HepG2 (cell line): ENCODE results near the gene GATAD2B. TPM values are rescaled to one million over a fixed set of nuclear protein-coding genes. Genes with fewer than 3 reads are reported as not detected.

Experiments
- ATAC-seq: fragments of 200-7000 bp; cut with Tn5 transposase; 3 replicates; pipeline ENCODE4 v1.9.1; 2020; ENCODE audit warnings: mild to moderate bottlenecking, moderate library complexity
- BruUV-seq: library from RNA; stranded (reverse); fragments of 400-500 nt; replicated peaks from 2 replicates; lab custom pipeline; 2021; lab: Mats Ljungman, UMichigan
- CTCF ChIA-PET: fragments of 300-600 bp; formaldehyde crosslinking; extraction: SDS; loops from one replicate; lab custom pipeline; 2021; ENCODE audit warnings: low total read pairs, inconsistent platforms, low intra/inter-chr PET ratio; lab: Yijun Ruan, JAX
- POLR2A ChIA-PET: fragments of 350-600 bp; sonication (Branson Sonifier 250); formaldehyde crosslinking; loops from one replicate; lab custom pipeline; 2020; ENCODE audit warnings: antibody characterized with exemption, inconsistent platforms; lab: Yijun Ruan, JAX
- DNase-seq: peaks from one replicate; pipeline ENCODE4 v3.0.0-alpha.2; 2015; ENCODE audit warnings: low spot score
- FAIRE-seq: peaks from 3 replicates; lab custom pipeline; 2011; peaks lifted over from hg19 to GRCh38; lab: Jason Lieb, UNC
- H2AFZ ChIP-seq: one replicate; pipeline ENCODE4 v1.6.1; 2011; ENCODE audit warnings: low read length, inconsistent platforms
- H3K27ac ChIP-seq: fragments of 300-600 bp; 3 replicates; pipeline ENCODE4 v1.8.0; 2011; ENCODE audit warnings: mixed run types, mild to moderate bottlenecking, mixed read lengths, low read length, inconsistent platforms; ENCODE audit not compliant: insufficient read depth; ENCODE audit errors: extremely low read length
- H3K27me3 ChIP-seq, 2 experiments: fragments of 200-600 bp in 1 of 2; 2 replicates in 1 of 2; 3 replicates in 1 of 2; pipeline versions ENCODE4 v1.6.0 to v1.8.0; 2011; ENCODE audit warnings: low read length in 2 of 2, mild to moderate bottlenecking in 2 of 2, moderate library complexity in 2 of 2, inconsistent platforms in 1 of 2; ENCODE audit not compliant: insufficient read depth in 2 of 2, control insufficient read depth in 1 of 2
- H3K36me3 ChIP-seq, 2 experiments: fragments of 200-600 bp in 1 of 2; replicated peaks in 1 of 2; 2 replicates in 1 of 2; 3 replicates in 1 of 2; pipeline versions ENCODE4 v1.5.1 to v1.8.0; 2011; ENCODE audit warnings: low read length in 2 of 2, inconsistent platforms in 1 of 2; ENCODE audit not compliant: insufficient read depth in 2 of 2, control insufficient read depth in 1 of 2
- H3K4me1 ChIP-seq: 2 replicates; pipeline ENCODE4 v1.5.1; 2012; ENCODE audit warnings: low read length, inconsistent platforms; ENCODE audit not compliant: insufficient read depth
- H3K4me2 ChIP-seq: 2 replicates; pipeline ENCODE4 v1.6.0; 2011; ENCODE audit warnings: low read depth, low read length, inconsistent platforms
- H3K4me3 ChIP-seq, 3 experiments: fragments of 200-600 bp in 1 of 3; sonication (generic), shearing (Covaris generic) in 1 of 3; replicated peaks in 1 of 3; 2 replicates each; pipeline ENCODE4 v1.5.1; 2011 to 2016; ENCODE audit warnings: low read length in 3 of 3, inconsistent platforms in 2 of 3, low read depth in 2 of 3, mild to moderate bottlenecking in 2 of 3, control low read depth in 1 of 3, mixed read lengths in 1 of 3; ENCODE audit not compliant: insufficient read depth in 1 of 3
- H3K79me2 ChIP-seq: one replicate; pipeline ENCODE4 v1.6.1; 2011; ENCODE audit warnings: low read length, inconsistent platforms; ENCODE audit not compliant: insufficient read depth
- H3K9ac ChIP-seq: 2 replicates; pipeline ENCODE4 v1.6.0; 2011; ENCODE audit warnings: mild to moderate bottlenecking, low read depth, low read length, inconsistent platforms; ENCODE audit not compliant: insufficient read depth
- H3K9me3 ChIP-seq: 2 replicates; pipeline ENCODE4 v1.5.1; 2012; ENCODE audit warnings: mild to moderate bottlenecking, low read length
- H4K20me1 ChIP-seq: 2 replicates; pipeline ENCODE4 v1.6.0; 2011; ENCODE audit warnings: inconsistent platforms, mild to moderate bottlenecking, low read length, moderate library complexity; ENCODE audit not compliant: insufficient read depth
- HNRNPLL ChIP-seq: fragments of 200-400 bp; formaldehyde crosslinking; IDR thresholded peaks from 2 replicates; pipeline ENCODE4 v1.6.1; 2017; ENCODE audit warnings: mild to moderate bottlenecking, low read depth, low read length; ENCODE audit not compliant: poor library complexity, severe bottlenecking
- XRCC5 ChIP-seq: fragments of 200-400 bp; formaldehyde crosslinking; optimal IDR thresholded peaks from 2 replicates; pipeline ENCODE3; 2017; ENCODE audit warnings: mild to moderate bottlenecking, low read length
- ZNF383 ChIP-seq: sonication (generic); formaldehyde crosslinking; IDR thresholded peaks from 2 replicates; pipeline ENCODE4 v1.4.0; 2020; ENCODE audit warnings: missing genetic modification reagents, mild to moderate bottlenecking, borderline replicate concordance
- ZNF549 ChIP-seq: sonication (generic); formaldehyde crosslinking; IDR thresholded peaks from 2 replicates; pipeline ENCODE4 v1.5.0; 2020; ENCODE audit warnings: missing genetic modification reagents
- WGBS: methylation state at CpG from one replicate; pipeline ENCODE4 v1.1.6; 2017; ENCODE audit warnings: low lambda C conversion rate; 5-methylcytosine and 5-hydroxymethylcytosine counted together
- in situ Hi-C: cut with HindIII; loops from 2 replicates; pipeline ENCODE4 v1.10.0; 2017; ENCODE audit warnings: low pct_unique_long_range_greater_than_20kb; ENCODE audit not compliant: extremely low pct_ligation_motif_present
- intact Hi-C: fragments of 100-400 bp; cut with micrococcal nuclease; formaldehyde crosslinking; loops from one replicate; pipeline ENCODE4 v1.10.0; 2022; ENCODE audit not compliant: unreplicated experiment
- polyA plus RNA-seq, 8 experiments: library from polyadenylated mRNA; depleted of rRNA in 3 of 8; stranded (reverse) in 7 of 8; unstranded in 1 of 8; fragments of >200 nt; fragmentation: Illumina TruSeq in 4 of 8; extraction: Trizol in 4 of 8; gene quantifications; 2 replicates each; pipeline versions ENCODE4 v1.2.1 to v1.2.3, GENCODE V29; 2011 to 2016; ENCODE audit warnings: low read depth in 4 of 8, missing spikeins in 1 of 8, mixed read lengths in 1 of 8; ENCODE audit not compliant: insufficient read depth in 1 of 8
- total RNA-seq, 5 experiments: library from RNA; depleted of rRNA; stranded (reverse); fragments of >200 nt; fragmentation: Illumina TruSeq; extraction: Trizol; gene quantifications; 2 replicates each; pipeline ENCODE4 v1.2.3, GENCODE V29; 2016; ENCODE audit warnings: low read depth in 1 of 5

The GATAD2B gene
- total and polyA plus RNA-seq, 2 of the 13 experiments (the other 11 are each of a cell fraction or from before 2014, with no cell fraction given): 3.2 to 5.2 TPM

- H4K20me1 ChIP-seq: no peaks in the 10 kb centered on the region
- ChIA-PET POLR2A (interaction anchor here (1.3 to 1.7 kb wide), 2 partner anchors 11 to 37 kb away, joined by 5 read pairs; partner anchors contain the start of genes INTS3 and SLC27A3), CTCF (no interaction called here)
- intact Hi-C loops: no loop called here
- in situ Hi-C loops: no loop called here
- no peak for TF ChIP-seq HNRNPLL
- no peak for TF ChIP-seq ZNF549
- WGBS: 100% methylated on average over 4 of the region's 5 CpGs
- no peak overlapping the region for H3K4me2 ChIP-seq
- H3K4me1 ChIP-seq: peaks cover 47% of the 10 kb centered on the region
- no peak overlapping the region for H3K27ac ChIP-seq
- peaks cover 14 to 33% of the 10 kb centered on the region in 2 experiments; a peak in 4 of 5 replicates for H3K36me3 ChIP-seq
- H3K9me3 ChIP-seq: no peaks in the 10 kb centered on the region
- no peak overlapping the region for H3K4me3 ChIP-seq
- H2AFZ ChIP-seq: no peak overlapping the region
- BruUV-seq: no TSS peak
- DNase-seq: no peak
- FAIRE-seq: no peak
- ATAC-seq: no peak
- H3K79me2 ChIP-seq: no peaks in the 10 kb centered on the region
- H3K9ac ChIP-seq: no peak overlapping the region
- H3K27me3 ChIP-seq: no peaks in the 10 kb centered on the region
Measured at GRCh38 chr1:153764310-153764709, 158.5 kb downstream of the GATAD2B start.

GRCh38 chr1:153763365-153764225 is 159.2 kb downstream of the GATAD2B start:
- TF ChIP-seq ZNF383 (CRISPR knock-in tag) (no peak), XRCC5 (peak; percentile 23)
- 93% methylated on average over 6 of the region's 7 CpGs for WGBS
- Histone ChIP-seq H3K27me3 (no peaks in the 10 kb centered on the region), H4K20me1 (no peaks in the 10 kb centered on the region), H3K36me3 (peaks cover 14 to 34% of the 10 kb centered on the region in 2 experiments; a peak in 4 of 5 replicates), H3K27ac (no peak overlapping the region), H3K4me2 (no peak overlapping the region), H3K9me3 (no peaks in the 10 kb centered on the region), H3K9ac (no peak overlapping the region), H2AFZ (no peak overlapping the region), H3K79me2 (no peaks in the 10 kb centered on the region), H3K4me3 (no peak overlapping the region), H3K4me1 (peaks cover 40% of the 10 kb centered on the region)
- BruUV-seq: no TSS peak
- ChIA-PET CTCF (no interaction called here), POLR2A (interaction anchor here (1.3 to 1.7 kb wide), 2 partner anchors 12 to 36 kb away, joined by 5 read pairs; partner anchors contain the start of genes INTS3 and SLC27A3)
- no peak for ATAC-seq
- in situ Hi-C loops (no loop called here), intact Hi-C loops (no loop called here)
- FAIRE-seq: no peak
- no peak for DNase-seq
